Lower lobe of right lung (tissue), 2 donors: Measurements from ENCODE around the gene THAP4. TPM values are rescaled to one million over a fixed set of nuclear protein-coding genes. Genes with fewer than 3 reads are reported as not detected.

ENCODE experiments used
- ATAC-seq, 2 donors: fragments of 200-7000 bp; cut with Tn5 transposase; one replicate each; pipeline ENCODE4 v1.9.1; 2020 to 2022; ENCODE audit warnings: mild to moderate bottlenecking in 2 of 2, moderate library complexity in 2 of 2
- DNase-seq: peaks from one replicate; pipeline ENCODE4 v3.0.0-alpha.2; 2020
- H3K27ac ChIP-seq: fragments of 200-600 bp; one replicate; pipeline ENCODE4 v1.8.0; 2022
- H3K27me3 ChIP-seq: fragments of 200-600 bp; one replicate; pipeline ENCODE4 v1.8.0; 2022; ENCODE audit warnings: low read depth
- H3K36me3 ChIP-seq: fragments of 200-600 bp; one replicate; pipeline ENCODE4 v1.8.0; 2022; ENCODE audit warnings: mild to moderate bottlenecking
- H3K4me1 ChIP-seq: fragments of 200-600 bp; one replicate; pipeline ENCODE4 v1.8.0; 2022
- H3K4me3 ChIP-seq: fragments of 200-600 bp; one replicate; pipeline ENCODE4 v1.8.0; 2022; ENCODE audit warnings: mild to moderate bottlenecking
- H3K9me3 ChIP-seq: fragments of 200-600 bp; one replicate; pipeline ENCODE4 v1.8.0; 2022
- intact Hi-C: fragments of 100-400 bp; cut with DNase I; formaldehyde crosslinking; loops from one replicate; pipeline ENCODE4 v1.11.0; 2022
- total RNA-seq: library from RNA; stranded (reverse); fragmentation: NEBNext Ultra II Directional; extraction: Animal tissue kit (Norgen Biotek cat#: 25700); gene quantifications from one replicate; pipeline ENCODE4 v1.2.1, GENCODE V29; 2021
- TF ChIP-seq, protein P1 (sequence below): fragments of 200-600 bp; IDR thresholded peaks from one replicate; pipeline ENCODE4 v1.8.0; 2022; ENCODE audit warnings: antibody characterized with exemption, mild to moderate bottlenecking
- donor health status: DM: no; HTN: yes; CAD: no; lungs with severe emphysema.

THAP4 gene
- total RNA-seq, 1 donor from 2014 or later, result 39.8 TPM

DNA sequence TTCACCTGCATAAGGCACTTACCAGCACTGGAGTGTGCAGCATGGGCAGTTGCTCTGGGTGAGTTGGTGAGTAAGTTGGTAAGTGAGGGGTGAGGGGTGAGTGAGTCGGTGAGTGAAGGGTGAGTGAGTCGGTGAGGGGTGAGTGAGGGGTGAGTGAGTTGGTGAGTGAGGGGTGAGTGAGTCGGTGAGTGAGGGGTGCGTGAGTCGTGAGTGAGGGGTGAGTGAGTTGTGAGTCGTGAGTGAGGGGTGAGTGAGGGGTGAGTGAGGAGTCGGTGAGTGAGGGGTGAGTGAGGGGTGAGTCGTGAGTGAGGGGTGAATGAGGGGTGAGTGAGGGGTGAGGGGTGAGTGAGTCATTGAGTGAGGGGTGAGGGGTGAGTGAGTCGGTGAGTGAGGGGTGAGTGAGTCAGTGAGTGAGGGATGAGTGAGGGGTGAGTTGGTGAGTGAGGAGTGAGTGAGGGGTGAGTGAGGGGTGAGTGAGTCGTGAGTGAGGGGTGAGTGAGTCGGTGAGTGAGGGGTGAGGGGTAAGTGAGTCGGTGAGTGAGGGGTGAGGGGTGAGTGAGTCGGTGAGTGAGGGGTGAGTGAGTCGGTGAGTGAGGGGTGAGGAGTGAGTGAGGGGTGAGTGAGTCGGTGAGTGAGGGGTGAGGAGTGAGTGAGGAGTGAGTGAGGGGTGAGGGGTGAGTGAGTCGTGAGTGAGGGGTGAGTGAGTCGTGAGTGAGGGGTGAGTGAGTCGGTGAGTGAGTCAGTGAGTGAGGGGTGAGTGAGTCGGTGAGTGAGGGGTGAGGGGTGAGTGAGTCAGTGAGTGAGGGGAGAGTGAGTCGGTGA lies 17.1 kb downstream of the THAP4 start:
- TF ChIP-seq, protein P1, sequence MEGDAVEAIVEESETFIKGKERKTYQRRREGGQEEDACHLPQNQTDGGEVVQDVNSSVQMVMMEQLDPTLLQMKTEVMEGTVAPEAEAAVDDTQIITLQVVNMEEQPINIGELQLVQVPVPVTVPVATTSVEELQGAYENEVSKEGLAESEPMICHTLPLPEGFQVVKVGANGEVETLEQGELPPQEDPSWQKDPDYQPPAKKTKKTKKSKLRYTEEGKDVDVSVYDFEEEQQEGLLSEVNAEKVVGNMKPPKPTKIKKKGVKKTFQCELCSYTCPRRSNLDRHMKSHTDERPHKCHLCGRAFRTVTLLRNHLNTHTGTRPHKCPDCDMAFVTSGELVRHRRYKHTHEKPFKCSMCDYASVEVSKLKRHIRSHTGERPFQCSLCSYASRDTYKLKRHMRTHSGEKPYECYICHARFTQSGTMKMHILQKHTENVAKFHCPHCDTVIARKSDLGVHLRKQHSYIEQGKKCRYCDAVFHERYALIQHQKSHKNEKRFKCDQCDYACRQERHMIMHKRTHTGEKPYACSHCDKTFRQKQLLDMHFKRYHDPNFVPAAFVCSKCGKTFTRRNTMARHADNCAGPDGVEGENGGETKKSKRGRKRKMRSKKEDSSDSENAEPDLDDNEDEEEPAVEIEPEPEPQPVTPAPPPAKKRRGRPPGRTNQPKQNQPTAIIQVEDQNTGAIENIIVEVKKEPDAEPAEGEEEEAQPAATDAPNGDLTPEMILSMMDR, result no peak
- Histone ChIP-seq H3K4me1 (peaks cover 16% of the 10 kb centered on the region), H3K36me3 (peaks cover 5% of the 10 kb centered on the region), H3K27ac (no peak overlapping the region), H3K27me3 (no peaks in the 10 kb centered on the region), H3K4me3 (no peak overlapping the region), H3K9me3 (no peaks in the 10 kb centered on the region)
- no peak for ATAC-seq
- DNase-seq, result no peak
- intact Hi-C loops, result no loop called here

DNA sequence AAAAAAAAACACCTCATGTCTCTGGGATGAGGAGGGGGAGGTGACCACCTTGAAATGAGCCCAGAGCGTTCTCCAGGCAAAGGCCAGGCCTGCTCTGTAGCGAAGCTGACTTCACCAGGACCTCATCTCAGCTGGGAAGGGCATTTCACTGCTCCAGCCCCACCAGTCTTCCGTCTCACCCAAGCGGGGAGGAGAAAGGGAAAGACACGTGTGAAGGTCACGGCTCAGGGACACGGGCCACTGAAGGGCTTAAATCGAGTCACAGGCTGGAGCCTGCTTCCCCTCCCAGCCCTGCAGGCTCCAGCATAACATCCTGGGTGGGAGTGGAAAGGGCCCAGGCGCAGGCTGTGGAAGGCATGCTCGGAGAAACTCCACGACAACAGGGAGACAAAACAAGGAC lies 18.1 kb downstream of the THAP4 start:
- Histone ChIP-seq H3K27me3 (no peaks in the 10 kb centered on the region), H3K27ac (no peak overlapping the region), H3K4me1 (peaks cover 16% of the 10 kb centered on the region), H3K4me3 (no peak overlapping the region), H3K9me3 (no peaks in the 10 kb centered on the region), H3K36me3 (peaks cover 5% of the 10 kb centered on the region)
- DNase-seq (no peak), ATAC-seq (no peak)
- intact Hi-C loops, result no loop called here
- TF ChIP-seq, protein P1, result no peak

DNA sequence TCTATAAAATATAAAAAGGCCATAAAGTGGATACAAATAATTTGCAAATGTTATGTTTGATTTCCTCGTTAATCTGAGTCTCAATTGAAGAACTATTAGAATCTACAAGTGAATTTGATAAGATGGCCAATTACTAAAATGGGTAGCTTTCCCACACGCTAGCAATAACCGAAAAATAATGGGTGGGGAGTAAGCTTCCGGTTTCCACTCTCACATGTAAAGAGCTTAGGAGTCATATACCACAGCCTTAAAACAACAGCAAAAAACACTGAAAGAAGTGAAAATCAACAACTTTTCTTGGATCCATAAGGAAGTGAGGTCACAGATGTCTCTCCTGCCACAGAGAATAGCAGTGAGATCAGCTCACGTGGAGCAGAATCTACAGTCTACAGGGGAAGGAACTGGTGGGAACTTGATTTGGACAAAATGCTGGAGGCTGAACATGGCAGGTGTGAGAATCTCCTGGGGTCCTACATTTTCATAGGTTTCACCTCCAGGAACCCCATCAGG lies 18.6 kb downstream of the THAP4 start:
- ATAC-seq, result no peak
- intact Hi-C loops, result no loop called here
- peak overlapping the region; percentile 70 for H3K27ac ChIP-seq

DNA sequence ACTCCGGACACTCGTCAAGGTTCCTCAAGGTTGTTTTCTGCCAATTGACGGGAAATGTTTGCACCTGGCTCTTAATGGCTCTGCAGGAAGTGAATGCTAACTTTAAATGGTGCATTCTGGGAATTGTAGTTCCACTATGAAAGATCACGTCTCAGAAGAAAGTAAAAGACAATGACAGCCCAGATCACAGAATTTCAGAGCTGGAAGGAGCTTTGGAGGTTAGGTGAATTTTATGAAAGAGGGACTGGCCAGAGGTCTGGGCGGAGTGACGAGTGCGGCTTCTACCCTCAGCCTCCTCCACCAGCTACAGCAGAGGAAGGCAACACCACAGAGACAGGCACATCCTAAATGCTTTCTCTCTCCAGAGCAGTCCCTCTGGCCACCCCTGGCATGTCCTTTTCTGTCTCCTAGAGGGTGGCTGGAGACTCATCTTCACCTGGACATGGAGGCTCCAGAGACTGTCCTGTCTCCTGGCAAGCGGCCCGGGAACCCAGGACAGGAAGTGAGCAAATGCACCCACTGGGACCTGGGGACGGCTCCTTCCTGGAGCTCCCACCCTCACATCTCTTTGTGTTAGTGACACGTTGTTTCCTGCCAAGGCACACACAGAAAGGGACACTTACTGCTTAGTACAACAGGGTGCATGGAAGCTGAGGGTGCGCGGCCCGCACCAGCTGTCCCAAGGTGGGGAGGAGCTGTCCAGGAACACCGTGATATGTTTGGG lies 19.4 kb downstream of the THAP4 start:
- Histone ChIP-seq H3K9me3 (no peaks in the 10 kb centered on the region), H3K4me1 (peaks cover 17% of the 10 kb centered on the region), H3K27ac (peak overlapping the region; percentile 70), H3K4me3 (peak overlapping the region; percentile 47), H3K27me3 (no peaks in the 10 kb centered on the region), H3K36me3 (peaks cover 5% of the 10 kb centered on the region)
- TF ChIP-seq, protein P1, result no peak
- ATAC-seq, result peak; percentile 52 to 83
- intact Hi-C loops, result no loop called here
- peak; percentile 61 for DNase-seq

More for the DNA sequence above, 18.6 kb downstream of the THAP4 start:
- H3K4me3 ChIP-seq, result no peak overlapping the region
- no peaks in the 10 kb centered on the region for H3K27me3 ChIP-seq
- H3K36me3 ChIP-seq, result peaks cover 5% of the 10 kb centered on the region
- TF ChIP-seq, protein P1, result no peak
- no peaks in the 10 kb centered on the region for H3K9me3 ChIP-seq
- no peak for DNase-seq
- peaks cover 16% of the 10 kb centered on the region for H3K4me1 ChIP-seq

DNA sequence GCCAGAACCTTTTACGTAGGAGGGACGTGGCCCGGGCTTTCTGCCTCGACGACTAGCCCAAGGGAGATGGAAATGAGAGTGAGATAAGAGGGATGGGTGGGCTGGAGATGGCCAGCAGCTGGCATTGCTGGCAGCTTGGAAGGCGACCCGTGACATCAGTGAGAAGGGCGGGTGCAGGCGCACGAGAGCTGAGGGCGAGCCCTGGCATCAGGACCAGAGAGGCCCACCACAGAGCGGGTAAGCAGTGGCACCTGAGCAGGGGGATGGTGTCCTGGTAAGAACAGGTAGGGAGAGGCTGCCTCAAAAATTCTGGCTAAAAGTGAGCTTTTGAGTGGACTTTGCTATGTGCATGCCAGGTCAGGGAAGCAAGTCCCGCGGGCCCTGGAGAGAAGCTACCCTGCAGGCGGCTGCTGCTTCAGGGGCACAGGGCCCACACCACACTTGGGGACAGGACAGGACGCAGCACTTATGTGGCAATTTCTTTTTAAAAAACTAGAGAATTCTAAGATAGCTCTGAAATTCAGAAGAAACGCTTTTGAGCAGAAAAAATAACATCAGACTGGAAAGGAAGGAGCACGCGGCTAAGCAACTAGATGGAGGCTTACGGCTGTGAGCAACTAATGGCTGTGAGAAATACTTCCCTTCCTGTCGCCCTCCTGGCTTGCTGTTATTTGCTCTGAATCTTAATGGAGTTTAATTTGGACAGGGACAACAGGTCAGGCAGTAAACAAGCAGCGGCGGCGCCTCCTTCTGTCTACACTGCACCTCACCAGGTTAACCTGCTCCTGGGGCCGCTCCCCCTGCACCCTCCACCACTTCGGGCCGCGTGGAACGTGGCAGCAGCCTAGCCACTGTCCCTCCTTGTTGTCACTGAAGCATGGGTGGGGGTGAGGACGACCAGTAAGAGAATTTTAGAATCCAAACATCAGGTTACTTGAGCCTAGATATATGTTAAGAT lies 20.5 kb downstream of the THAP4 start:
- peaks cover 5% of the 10 kb centered on the region for H3K36me3 ChIP-seq
- ATAC-seq, result peak; percentile 51 to 67
- DNase-seq, result no peak
- no peaks in the 10 kb centered on the region for H3K27me3 ChIP-seq
- H3K9me3 ChIP-seq, result no peaks in the 10 kb centered on the region
- peak overlapping the region; percentile 47 for H3K4me3 ChIP-seq
- intact Hi-C loops, result no loop called here
- no peak overlapping the region for H3K27ac ChIP-seq
- TF ChIP-seq, protein P1, result no peak
- peaks cover 19% of the 10 kb centered on the region for H3K4me1 ChIP-seq
